GM06990 (cell line): ENCODE measurements around the gene TTLL10.

Experiments
- DNase-seq: peaks from one replicate; pipeline ENCODE4 v3.0.0-alpha.2; 2011; ENCODE audit not compliant: insufficient read length; ENCODE audit errors: extremely low read depth
- H3K27me3 ChIP-seq: replicated peaks from 2 replicates; pipeline ENCODE4 v1.6.0; 2011; ENCODE audit warnings: low read length; ENCODE audit not compliant: control insufficient read depth, insufficient read depth
- H3K36me3 ChIP-seq: 2 replicates; pipeline ENCODE4 v1.5.1; 2011; ENCODE audit warnings: low read length; ENCODE audit not compliant: control insufficient read depth, insufficient read depth
- H3K4me3 ChIP-seq: replicated peaks from 2 replicates; pipeline ENCODE4 v1.5.1; 2011; ENCODE audit warnings: low read depth, mild to moderate bottlenecking, control low read depth, low read length
- TF ChIP-seq, protein P1 (sequence below): IDR thresholded peaks from 2 replicates; pipeline ENCODE4 v1.5.1; 2011; ENCODE audit warnings: low read length, control low read depth, mild to moderate bottlenecking, inconsistent platforms; ENCODE audit not compliant: insufficient read depth, poor library complexity, severe bottlenecking

TTLL10 gene

GRCh38 chr1:1220197-1220596 lies 46.5 kb downstream of the TTLL10 start:
- peaks cover 45% of the 10 kb centered on the region for H3K36me3 ChIP-seq
- TF ChIP-seq, protein P1, sequence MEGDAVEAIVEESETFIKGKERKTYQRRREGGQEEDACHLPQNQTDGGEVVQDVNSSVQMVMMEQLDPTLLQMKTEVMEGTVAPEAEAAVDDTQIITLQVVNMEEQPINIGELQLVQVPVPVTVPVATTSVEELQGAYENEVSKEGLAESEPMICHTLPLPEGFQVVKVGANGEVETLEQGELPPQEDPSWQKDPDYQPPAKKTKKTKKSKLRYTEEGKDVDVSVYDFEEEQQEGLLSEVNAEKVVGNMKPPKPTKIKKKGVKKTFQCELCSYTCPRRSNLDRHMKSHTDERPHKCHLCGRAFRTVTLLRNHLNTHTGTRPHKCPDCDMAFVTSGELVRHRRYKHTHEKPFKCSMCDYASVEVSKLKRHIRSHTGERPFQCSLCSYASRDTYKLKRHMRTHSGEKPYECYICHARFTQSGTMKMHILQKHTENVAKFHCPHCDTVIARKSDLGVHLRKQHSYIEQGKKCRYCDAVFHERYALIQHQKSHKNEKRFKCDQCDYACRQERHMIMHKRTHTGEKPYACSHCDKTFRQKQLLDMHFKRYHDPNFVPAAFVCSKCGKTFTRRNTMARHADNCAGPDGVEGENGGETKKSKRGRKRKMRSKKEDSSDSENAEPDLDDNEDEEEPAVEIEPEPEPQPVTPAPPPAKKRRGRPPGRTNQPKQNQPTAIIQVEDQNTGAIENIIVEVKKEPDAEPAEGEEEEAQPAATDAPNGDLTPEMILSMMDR, result no peak
- H3K4me3 ChIP-seq, result no peak overlapping the region
- DNase-seq, result no peak
- H3K27me3 ChIP-seq, result no peaks in the 10 kb centered on the region

DNA sequence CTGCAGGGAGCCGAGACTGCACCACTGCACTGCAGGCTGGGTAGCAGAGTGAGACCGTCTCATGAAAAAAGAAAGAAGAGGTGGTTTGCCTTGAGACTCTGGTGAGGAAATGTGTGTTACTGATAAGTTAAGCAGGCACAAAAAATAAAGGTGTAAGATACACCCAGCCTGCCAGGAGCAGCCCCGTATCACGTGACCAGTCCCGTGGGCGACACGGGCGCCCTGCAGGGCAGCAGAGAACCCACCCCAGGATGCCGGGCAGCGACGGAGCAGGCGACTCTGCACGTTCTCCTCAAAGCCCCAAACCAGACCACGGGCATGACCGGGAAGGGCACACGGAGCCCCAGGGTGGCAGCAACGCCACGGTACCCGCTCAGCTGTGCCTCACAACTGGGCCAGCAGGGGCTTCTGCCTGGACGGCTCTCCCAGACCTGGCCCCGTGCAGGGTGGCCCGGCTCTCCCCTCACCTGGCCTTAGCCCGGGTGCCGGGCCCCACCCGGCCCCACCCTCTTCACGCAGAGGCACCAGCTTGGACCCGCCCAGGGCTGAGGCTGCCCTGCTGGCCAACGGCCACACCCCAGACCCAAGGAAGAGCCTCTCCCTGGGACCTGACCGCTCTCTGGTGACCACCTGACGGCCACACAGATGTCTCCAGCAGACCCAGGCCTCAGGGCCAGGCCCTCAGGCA lies 48.4 kb downstream of the TTLL10 start:
- H3K4me3 ChIP-seq, result no peak overlapping the region
- no peak for DNase-seq
- no peaks in the 10 kb centered on the region for H3K27me3 ChIP-seq
- TF ChIP-seq, protein P1, result no peak
- H3K36me3 ChIP-seq, result peaks cover 48% of the 10 kb centered on the region

- no peaks in the 10 kb centered on the region for H3K27me3 ChIP-seq
- no peak overlapping the region for H3K4me3 ChIP-seq
- TF ChIP-seq, protein P1, result no peak
- DNase-seq, result no peak
- peaks cover 49% of the 10 kb centered on the region for H3K36me3 ChIP-seq
Measured at GRCh38 chr1:1222575-1223225, 49.0 kb downstream of the TTLL10 start.

- no peak for DNase-seq
- peaks cover 49% of the 10 kb centered on the region for H3K36me3 ChIP-seq
- TF ChIP-seq, protein P1, result no peak
- H3K4me3 ChIP-seq, result no peak overlapping the region
- H3K27me3 ChIP-seq, result no peaks in the 10 kb centered on the region
Measured at GRCh38 chr1:1223321-1223720, 49.6 kb downstream of the TTLL10 start.

GRCh38 chr1:1223891-1224290 lies 50.2 kb downstream of the TTLL10 start:
- peaks cover 48% of the 10 kb centered on the region for H3K36me3 ChIP-seq
- DNase-seq, result no peak
- TF ChIP-seq, protein P1, result no peak
- H3K4me3 ChIP-seq, result no peak overlapping the region
- no peaks in the 10 kb centered on the region for H3K27me3 ChIP-seq
